ENCODE measurements around the gene ALG5. TPM values are rescaled to one million over a fixed set of nuclear protein-coding genes. Genes with fewer than 3 reads are reported as not detected.
A peak's percentile ranks its signal among the peaks of the same experiment; 100 is the strongest.

ALG5 gene
- total RNA-seq, 5 donors from 2014 or later (not counting 1 experiment from before 2014, with no cell fraction given): 15.8 to 20.3 (median 19.1) TPM

DNA sequence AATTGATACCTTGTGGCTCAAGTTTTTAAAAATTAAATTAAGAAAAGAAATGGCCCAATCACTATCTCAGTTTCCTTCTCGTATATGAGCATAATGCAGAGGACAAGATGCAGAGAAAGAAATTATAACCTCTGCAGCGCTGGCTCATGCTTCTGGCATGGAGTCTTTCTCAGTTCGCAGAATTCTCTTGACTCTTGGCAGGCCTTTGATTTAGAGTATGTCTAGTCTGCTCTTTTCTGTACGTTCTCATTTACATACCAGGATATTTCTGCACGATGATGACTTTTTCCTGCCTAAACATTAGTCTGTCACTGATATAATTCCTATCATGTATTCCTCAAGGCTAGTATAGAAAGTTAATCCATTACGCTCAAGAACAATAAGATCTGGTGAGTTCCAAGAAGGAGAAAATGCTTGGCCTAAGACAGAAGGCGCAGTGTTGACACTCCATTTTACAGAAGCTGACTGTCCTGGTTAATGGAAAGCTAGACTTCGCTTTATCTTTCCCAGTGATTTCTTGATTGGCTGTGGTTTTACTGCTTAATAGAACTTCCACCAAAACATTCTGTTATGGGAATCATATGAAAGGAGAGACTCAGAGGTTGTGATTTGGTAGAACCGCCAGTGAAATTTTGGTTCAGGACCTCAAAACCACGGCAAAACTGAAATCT lies 77.4 kb downstream of the ALG5 start:
- H3K36me3 Mint-ChIP-seq: no peaks in the 10 kb centered on the region
- Histone ChIP-seq H3K27ac (ENCODE audit: low read length) (no peak overlapping the region), H3K9me3 (no peaks in the 10 kb centered on the region), H3K36me3 (ENCODE audit: control insufficient read depth in 2 of 2, extremely low read depth in 1 of 2, insufficient read depth in 1 of 2, low read length in 1 of 2) (no peaks in the 10 kb centered on the region), H3K27me3 (replicated peaks in 1 of 2; ENCODE audit: control insufficient read depth in 2 of 2, extremely low read depth in 1 of 2, insufficient read depth in 2 of 2, low read length in 1 of 2) (peaks cover 6 to 20% of the 10 kb centered on the region in 2 experiments), H3K4me1 (ENCODE audit: control insufficient read depth in 1 of 2, extremely low read depth in 1 of 2, insufficient read depth in 2 of 2, low read length in 2 of 2) (peaks cover 2 to 8% of the 10 kb centered on the region in 2 experiments), H3K4me3 (ENCODE audit: control insufficient read depth in 1 of 2, extremely low read depth in 1 of 2, low read length in 1 of 2) (no peak overlapping the region)
- DNase-seq: no peak
- POLR2A ChIA-PET: no interaction called here
- no peak overlapping the region for H3K4me3 Mint-ChIP-seq
- no peaks in the 10 kb centered on the region for H3K9me3 Mint-ChIP-seq
- no peak overlapping the region for H3K27ac Mint-ChIP-seq
- CTCF ChIA-PET: no interaction called here
- no peak for ATAC-seq (replicated peaks in 1 of 4)
- 100% methylated on average over 1 of the region's 10 CpGs for WGBS (ENCODE audit: insufficient coverage)
- H3K4me1 Mint-ChIP-seq: peaks cover 0 to 12% (median 11%) of the 10 kb centered on the region in 3 donors
- H3K27me3 Mint-ChIP-seq: peaks cover 46 to 53% of the 10 kb centered on the region in 2 donors

DNA sequence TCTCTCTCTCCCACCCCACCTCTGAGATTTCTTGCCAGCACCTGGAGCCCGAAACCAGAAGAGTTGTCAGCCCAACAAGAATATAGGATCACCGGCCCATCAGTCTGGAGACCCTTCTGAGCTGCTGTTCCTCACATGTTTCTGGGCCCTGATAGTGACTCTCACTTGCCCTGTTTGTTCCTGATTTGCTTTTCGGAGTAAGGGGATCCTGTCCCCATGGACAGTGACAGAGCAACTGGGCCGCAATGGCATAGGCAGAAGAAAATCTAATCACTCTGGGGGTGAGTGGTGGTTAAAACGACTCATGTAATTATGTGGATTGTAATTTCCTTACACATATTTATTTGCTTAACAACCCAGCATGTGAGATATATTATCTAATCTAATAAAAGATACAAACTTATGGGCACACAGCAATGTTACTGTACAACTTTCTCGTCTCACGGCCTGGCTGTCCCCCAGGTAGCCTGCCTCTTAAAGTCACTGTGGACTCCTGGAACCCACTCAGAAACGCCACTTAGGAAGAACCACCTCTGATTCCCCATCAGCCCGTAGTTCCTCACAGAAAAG lies 78.4 kb downstream of the ALG5 start:
- DNase-seq: no peak
- H3K27me3 ChIP-seq (replicated peaks in 1 of 2; ENCODE audit: control insufficient read depth in 2 of 2, extremely low read depth in 1 of 2, insufficient read depth in 2 of 2, low read length in 1 of 2): peaks cover 8 to 23% of the 10 kb centered on the region in 2 experiments
- H3K9me3 ChIP-seq: no peaks in the 10 kb centered on the region
- Mint-ChIP-seq H3K4me1 (peaks cover 0 to 12% (median 11%) of the 10 kb centered on the region in 3 donors), H3K4me3 (peak overlapping the region; percentile 67 to 78 (median 71)), H3K9me3 (no peaks in the 10 kb centered on the region), H3K27me3 (peaks cover 51 to 60% of the 10 kb centered on the region in 2 donors), H3K27ac (no peak overlapping the region), H3K36me3 (no peaks in the 10 kb centered on the region)
- peaks cover 2 to 8% of the 10 kb centered on the region in 2 experiments for H3K4me1 ChIP-seq (ENCODE audit: control insufficient read depth in 1 of 2, extremely low read depth in 1 of 2, insufficient read depth in 2 of 2, low read length in 2 of 2)
- POLR2A ChIA-PET: no interaction called here
- WGBS (ENCODE audit: insufficient coverage): 93% methylated on average over 7 of the region's 9 CpGs
- H3K4me3 ChIP-seq (ENCODE audit: control insufficient read depth in 1 of 2, extremely low read depth in 1 of 2, low read length in 1 of 2): no peak overlapping the region
- H3K36me3 ChIP-seq (ENCODE audit: control insufficient read depth in 2 of 2, extremely low read depth in 1 of 2, insufficient read depth in 1 of 2, low read length in 1 of 2): no peaks in the 10 kb centered on the region
- no peak overlapping the region for H3K27ac ChIP-seq (ENCODE audit: low read length)
- CTCF ChIA-PET: no interaction called here
- ATAC-seq (replicated peaks in 1 of 4): no peak

DNA sequence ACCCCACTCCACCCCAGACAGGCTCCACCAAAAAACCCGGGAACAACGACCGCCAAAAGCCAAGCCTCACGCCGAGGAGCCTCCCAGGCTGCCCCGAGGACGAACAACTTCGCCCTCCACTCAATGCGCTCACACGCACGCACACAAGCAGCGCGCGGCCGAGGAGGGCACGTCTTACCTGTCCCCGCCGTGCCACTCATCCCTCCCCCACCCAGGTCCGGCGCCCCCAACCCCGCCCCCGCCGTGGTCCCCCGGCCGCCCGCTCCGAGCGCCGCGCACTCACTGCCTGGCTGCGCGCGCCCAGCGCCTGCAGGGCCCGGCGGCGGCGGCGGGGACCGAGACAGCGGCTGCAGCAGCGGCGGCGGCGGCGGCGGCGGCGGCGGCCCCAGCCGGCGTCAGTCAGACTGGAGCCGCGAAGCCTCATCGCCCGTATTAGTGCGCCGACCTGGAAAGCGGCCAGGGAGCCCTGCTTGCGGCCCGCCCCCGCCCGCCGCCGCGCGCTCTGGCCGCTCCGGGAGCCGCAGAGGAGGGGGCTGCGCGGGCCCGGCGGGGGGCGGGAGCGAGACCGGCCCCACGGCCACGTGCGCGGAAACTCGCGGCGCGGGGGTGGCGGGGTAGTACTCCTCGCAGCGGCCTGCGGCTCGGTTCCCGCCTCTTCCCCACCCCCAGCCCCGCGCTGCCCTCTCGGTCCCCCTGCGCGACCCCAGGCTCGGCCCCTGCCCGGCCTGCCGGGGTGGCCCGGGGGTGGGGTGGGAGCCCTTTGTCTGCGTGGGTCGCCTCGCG lies 79.1 kb downstream of the ALG5 start, which contains the start of gene SMAD9:
Gene SMAD9 (minus strand): TSS at position 406 of the 783 bp plus-strand sequence. CDS start 40,549 bp downstream, outside the sequence.
- DNase-seq: peak in 1 of 35 experiments; percentile 8
- WGBS (ENCODE audit: insufficient coverage): 2% methylated on average over 62 of the region's 104 CpGs
- Histone ChIP-seq H3K4me1 (ENCODE audit: control insufficient read depth in 1 of 2, extremely low read depth in 1 of 2, insufficient read depth in 2 of 2, low read length in 2 of 2) (peaks cover 2 to 8% of the 10 kb centered on the region in 2 experiments), H3K27me3 (replicated peaks in 1 of 2; ENCODE audit: control insufficient read depth in 2 of 2, extremely low read depth in 1 of 2, insufficient read depth in 2 of 2, low read length in 1 of 2) (peaks cover 8 to 23% of the 10 kb centered on the region in 2 experiments), H3K9me3 (no peaks in the 10 kb centered on the region), H3K27ac (ENCODE audit: low read length) (no peak within 1 kb of the TSS), H3K4me3 (ENCODE audit: control insufficient read depth in 1 of 2, extremely low read depth in 1 of 2, low read length in 1 of 2) (no peak within 1 kb of the TSS), H3K36me3 (ENCODE audit: control insufficient read depth in 2 of 2, extremely low read depth in 1 of 2, insufficient read depth in 1 of 2, low read length in 1 of 2) (no peaks in the 10 kb centered on the region)
- Mint-ChIP-seq H3K9me3 (no peaks in the 10 kb centered on the region), H3K4me3 (peak within 1 kb of the TSS; percentile 67 to 78 (median 71)), H3K27ac (no peak within 1 kb of the TSS), H3K36me3 (no peaks in the 10 kb centered on the region), H3K27me3 (peaks cover 54 to 65% of the 10 kb centered on the region in 2 donors), H3K4me1 (peaks cover 0 to 12% (median 11%) of the 10 kb centered on the region in 3 donors)
- peak; percentile 31 to 56 (median 46) for ATAC-seq (replicated peaks in 1 of 4)
- CTCF ChIA-PET: no interaction called here
- POLR2A ChIA-PET: interaction anchor here in 1 of 2 donors (0.6 kb wide), 1 partner anchor 466 kb away, joined by 3 read pairs; no protein-coding TSS in a partner anchor

GRCh38 chr13:36919171-36919832 lies 79.8 kb downstream of the ALG5 start:
- H3K4me3 ChIP-seq (ENCODE audit: control insufficient read depth in 1 of 2, extremely low read depth in 1 of 2, low read length in 1 of 2): no peak overlapping the region
- peaks cover 0 to 12% (median 11%) of the 10 kb centered on the region in 3 donors for H3K4me1 Mint-ChIP-seq
- H3K36me3 Mint-ChIP-seq: no peaks in the 10 kb centered on the region
- ChIA-PET CTCF (no interaction called here), POLR2A (interaction anchor here in 1 of 2 donors (0.6 kb wide), 1 partner anchor 467 kb away, joined by 3 read pairs; no protein-coding TSS in a partner anchor)
- no peaks in the 10 kb centered on the region for H3K9me3 Mint-ChIP-seq
- ATAC-seq (replicated peaks in 1 of 4) (peak in 1 of 4 experiments; percentile 20), DNase-seq (no peak)
- WGBS (ENCODE audit: insufficient coverage): 4% methylated on average over 38 of the region's 51 CpGs
- peaks cover 11 to 23% of the 10 kb centered on the region in 2 experiments for H3K27me3 ChIP-seq (replicated peaks in 1 of 2; ENCODE audit: control insufficient read depth in 2 of 2, extremely low read depth in 1 of 2, insufficient read depth in 2 of 2, low read length in 1 of 2)
- H3K9me3 ChIP-seq: no peaks in the 10 kb centered on the region
- H3K27me3 Mint-ChIP-seq: peaks cover 54 to 64% of the 10 kb centered on the region in 2 donors
- H3K27ac Mint-ChIP-seq: no peak overlapping the region
- peak overlapping the region; percentile 34 to 39 (median 38) for H3K4me3 Mint-ChIP-seq
- no peaks in the 10 kb centered on the region for H3K36me3 ChIP-seq (ENCODE audit: control insufficient read depth in 2 of 2, extremely low read depth in 1 of 2, insufficient read depth in 1 of 2, low read length in 1 of 2)
- H3K4me1 ChIP-seq (ENCODE audit: control insufficient read depth in 1 of 2, extremely low read depth in 1 of 2, insufficient read depth in 2 of 2, low read length in 2 of 2): peaks cover 2 to 8% of the 10 kb centered on the region in 2 experiments
- no peak overlapping the region for H3K27ac ChIP-seq (ENCODE audit: low read length)

DNA sequence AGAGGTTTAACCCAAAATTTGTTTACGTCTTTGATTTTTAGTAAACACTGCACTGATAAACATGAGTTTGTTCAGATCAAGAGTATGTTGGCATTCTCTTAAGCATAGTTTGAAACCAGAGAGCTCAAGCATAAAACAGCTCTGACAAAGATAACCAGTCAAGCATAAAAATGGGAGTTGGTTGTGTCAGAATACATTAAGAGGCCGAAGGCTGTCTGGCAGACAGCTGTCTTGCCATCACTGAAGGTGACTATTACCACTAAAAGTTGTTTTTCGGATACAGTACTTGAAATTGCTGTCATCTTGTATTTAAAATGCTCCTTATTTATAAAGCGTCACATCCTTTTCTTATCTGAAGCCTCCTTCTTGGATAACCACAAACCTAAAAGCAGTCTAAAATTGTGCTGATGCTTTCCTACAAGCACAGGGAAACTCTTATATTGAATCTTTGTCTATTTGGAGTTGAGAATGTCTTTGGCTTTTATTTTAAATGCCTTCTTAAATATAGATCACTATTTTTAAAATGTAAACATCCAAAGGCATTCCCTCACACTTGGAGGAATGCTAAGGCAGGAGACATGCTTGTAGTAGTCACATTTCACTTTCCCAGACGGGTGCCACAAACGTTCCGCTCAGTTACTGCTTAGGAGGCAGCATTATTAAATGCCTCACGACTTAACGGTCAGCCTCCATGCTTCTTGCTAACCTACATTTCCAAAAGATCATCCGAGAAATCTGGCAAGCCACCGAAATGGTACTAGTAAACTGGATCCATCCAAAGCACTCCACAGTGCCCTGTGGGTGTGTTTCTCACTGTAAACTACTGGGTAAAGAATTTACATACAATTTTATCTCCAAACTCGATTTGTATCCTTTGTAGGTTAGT lies 80.7 kb downstream of the ALG5 start:
- Histone ChIP-seq H3K4me3 (ENCODE audit: control insufficient read depth in 1 of 2, extremely low read depth in 1 of 2, low read length in 1 of 2) (no peak overlapping the region), H3K36me3 (ENCODE audit: control insufficient read depth in 2 of 2, extremely low read depth in 1 of 2, insufficient read depth in 1 of 2, low read length in 1 of 2) (no peaks in the 10 kb centered on the region), H3K27me3 (replicated peaks in 1 of 2; ENCODE audit: control insufficient read depth in 2 of 2, extremely low read depth in 1 of 2, insufficient read depth in 2 of 2, low read length in 1 of 2) (peaks cover 11 to 20% of the 10 kb centered on the region in 2 experiments), H3K4me1 (ENCODE audit: control insufficient read depth in 1 of 2, extremely low read depth in 1 of 2, insufficient read depth in 2 of 2, low read length in 2 of 2) (peaks cover 2 to 8% of the 10 kb centered on the region in 2 experiments), H3K27ac (ENCODE audit: low read length) (no peak overlapping the region), H3K9me3 (no peaks in the 10 kb centered on the region)
- Mint-ChIP-seq H3K27me3 (peaks cover 48 to 65% of the 10 kb centered on the region in 2 donors), H3K9me3 (no peaks in the 10 kb centered on the region), H3K4me3 (peak overlapping the region; percentile 34 to 39 (median 38)), H3K27ac (no peak overlapping the region), H3K36me3 (no peaks in the 10 kb centered on the region), H3K4me1 (peaks cover 0 to 12% (median 11%) of the 10 kb centered on the region in 3 donors)
- ATAC-seq (replicated peaks in 1 of 4) (no peak), DNase-seq (no peak)
- POLR2A ChIA-PET: interaction anchor here in 1 of 2 donors (0.6 kb wide), 1 partner anchor 33 kb away, joined by 3 read pairs; no protein-coding TSS in a partner anchor
- CTCF ChIA-PET: no interaction called here
- WGBS (ENCODE audit: insufficient coverage): no CpG with 5 or more reads among the region's 12 CpGs

Measured in T-cell (primary cell).